HL-60/S4 (cell line): ENCODE data around the gene CFAP57.

Experiments used
- in situ Hi-C: fragments of 300-500 bp; cut with MboI; formaldehyde crosslinking; loops from 2 replicates; pipeline ENCODE4 v1.14.3; 2022; ENCODE audit warnings: low sequenced_read_pairs

Gene CFAP57

DNA sequence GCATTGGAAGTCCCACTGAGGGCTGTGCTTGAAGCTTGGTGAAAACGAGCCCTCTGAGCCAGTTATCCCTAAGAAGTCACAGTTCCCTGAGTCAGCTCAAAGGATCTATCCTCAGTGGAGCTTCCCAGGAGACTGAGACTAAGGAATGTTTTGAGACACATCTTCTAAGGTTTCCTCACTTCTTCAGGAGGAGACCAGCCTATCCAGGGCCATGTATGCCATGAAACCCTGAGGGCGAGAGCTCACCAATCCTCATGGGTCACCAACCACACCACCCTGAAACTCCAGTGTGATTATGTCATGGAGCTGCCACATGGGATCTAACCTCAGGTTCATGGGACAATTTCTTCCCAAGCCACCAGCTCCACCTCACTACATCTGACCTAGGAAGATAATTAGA is 121.0 kb downstream of the CFAP57 start:
- in situ Hi-C loops, result no loop called here

- in situ Hi-C loops, result no loop called here
These were observed 122.0 kb downstream of the CFAP57 start for GRCh38 chr1:43293896-43294760.

- in situ Hi-C loops, result no loop called here
These were observed 122.6 kb downstream of the CFAP57 start for GRCh38 chr1:43294761-43295160.

GRCh38 chr1:43296207-43296606 is 124.1 kb downstream of the CFAP57 start:
- in situ Hi-C loops, result no loop called here

DNA sequence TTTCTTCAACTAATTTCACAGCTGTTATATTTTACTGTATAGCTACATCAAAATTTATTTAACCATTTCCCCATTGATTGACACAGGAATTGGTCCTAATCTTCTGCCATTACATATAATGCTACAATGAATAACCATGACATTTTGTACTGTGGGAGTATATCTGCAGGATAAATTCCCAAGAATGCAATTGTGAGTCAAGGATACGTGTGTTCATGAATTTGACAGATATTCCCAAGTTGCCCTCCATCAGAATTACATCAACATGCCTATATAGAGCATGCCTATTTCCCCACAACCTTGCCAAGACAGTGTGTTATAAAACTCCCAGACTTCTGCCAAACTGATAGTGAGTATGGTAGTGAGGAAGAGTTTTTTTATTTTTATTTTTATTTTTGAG is 125.9 kb downstream of the CFAP57 start:
- in situ Hi-C loops, result no loop called here

- in situ Hi-C loops, result no loop called here
These were observed 127.0 kb downstream of the CFAP57 start for GRCh38 chr1:43299101-43299500.

DNA sequence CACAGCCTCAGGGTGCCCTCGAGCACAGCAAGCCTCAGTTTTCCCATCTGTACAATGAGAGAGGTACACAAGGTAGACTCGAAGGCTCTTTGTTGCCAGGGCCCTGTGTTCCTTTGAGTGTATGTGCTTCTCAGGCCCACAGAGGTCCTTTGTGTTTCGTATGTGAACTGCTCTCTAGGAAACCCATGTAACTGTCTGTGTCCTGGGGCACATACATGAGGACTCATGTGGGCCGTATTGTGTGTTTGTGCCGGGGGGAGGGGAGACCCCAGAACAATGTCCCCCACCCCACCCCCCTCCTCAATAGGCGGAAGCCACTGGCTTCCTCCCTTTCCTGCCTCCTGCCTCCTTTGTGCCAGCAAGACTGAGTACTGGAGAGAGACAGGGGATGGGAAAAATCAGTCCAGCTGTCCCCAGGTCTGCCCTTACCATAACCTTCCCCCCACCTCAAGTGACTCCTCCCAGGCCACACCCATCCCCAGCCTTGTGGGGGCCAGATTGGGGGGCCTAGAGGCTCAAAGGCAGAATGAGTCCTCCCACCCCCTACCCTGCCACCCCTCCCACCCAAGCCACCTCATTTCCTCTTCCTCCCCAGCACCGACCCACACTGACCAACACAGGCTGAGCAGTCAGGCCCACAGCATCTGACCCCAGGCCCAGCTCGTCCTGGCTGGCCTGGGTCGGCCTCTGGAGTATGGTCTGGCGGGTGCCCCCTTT is 128.4 kb downstream of the CFAP57 start, which contains the start of gene TIE1:
Gene TIE1 (plus strand): TSS at position 605 of the 717 bp plus-strand sequence. CDS start 90 bp downstream, at position 695.
- in situ Hi-C loops, result no loop called here

- in situ Hi-C loops, result no loop called here
These were observed 130.1 kb downstream of the CFAP57 start for GRCh38 chr1:43302201-43302600.

DNA sequence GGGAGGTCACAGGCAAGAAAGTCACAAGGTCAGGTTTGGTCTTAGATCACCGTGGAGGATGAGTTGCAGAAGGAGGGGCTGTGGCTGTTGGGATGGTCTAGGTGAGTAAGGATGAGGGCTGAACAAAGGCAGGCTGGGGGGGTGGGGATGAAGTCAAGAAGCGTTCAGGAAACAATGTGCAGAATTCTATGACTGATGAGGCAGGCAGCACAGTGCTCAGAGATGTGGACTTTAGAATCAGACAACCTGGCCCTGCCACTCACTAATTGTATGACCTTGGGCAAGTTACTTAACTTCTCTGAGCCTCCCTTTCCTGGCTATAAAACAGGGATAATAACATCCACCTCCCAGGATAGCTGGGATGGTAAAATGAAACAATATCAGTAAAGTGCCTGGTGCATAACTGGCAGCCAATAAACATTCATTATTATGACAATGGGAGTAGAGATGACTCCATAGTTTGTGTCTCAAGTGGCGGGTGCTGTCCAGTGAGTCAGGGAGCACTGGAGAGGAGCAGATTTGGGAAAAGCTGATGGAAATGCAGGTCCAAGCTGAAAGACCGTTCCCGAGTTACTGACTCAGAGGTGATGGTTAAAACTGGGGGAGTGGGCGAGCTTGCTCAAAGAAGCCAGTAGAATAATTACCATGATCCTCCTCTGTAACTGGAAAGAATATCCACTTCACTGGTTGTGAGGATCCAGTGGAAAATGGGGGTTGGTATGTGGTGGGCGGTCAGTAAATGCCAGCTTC is 130.8 kb downstream of the CFAP57 start:
- in situ Hi-C loops, result no loop called here

GRCh38 chr1:43303471-43304313 is 131.6 kb downstream of the CFAP57 start:
- in situ Hi-C loops, result no loop called here
